IMR-90 (cell line): ENCODE results near the gene RCAN2. TPM values are rescaled to one million over a fixed set of nuclear protein-coding genes. Genes with fewer than 3 reads are reported as not detected.
A peak's percentile ranks its signal among the peaks of the same experiment; 100 is the strongest.

Experiments used
- ATAC-seq: fragments of 200-7000 bp; cut with Tn5 transposase; 2 replicates; pipeline ENCODE4 v1.9.1; 2020; ENCODE audit warnings: low read depth, mild to moderate bottlenecking, moderate library complexity
- BruUV-seq: library from RNA; stranded (reverse); fragments of 400-500 nt; replicated peaks from 2 replicates; lab custom pipeline; 2021; lab: Mats Ljungman, UMichigan
- CTCF ChIA-PET: fragments of 300-600 bp; formaldehyde crosslinking; extraction: SDS; loops from one replicate; lab custom pipeline; 2021; ENCODE audit warnings: antibody characterized with exemption; lab: Yijun Ruan, JAX
- POLR2A ChIA-PET: fragments of 300-600 bp; sonication (Branson Sonifier 250); formaldehyde crosslinking; loops from one replicate; lab custom pipeline; 2022; ENCODE audit warnings: antibody characterized with exemption; ENCODE audit not compliant: unreplicated experiment; lab: Charles Lee
- DNase-seq: peaks from one replicate; pipeline ENCODE4 v3.0.0; 2013
- H2AFZ ChIP-seq: replicated peaks from 2 replicates; pipeline ENCODE3; 2013; ENCODE audit warnings: low read length, mild to moderate bottlenecking; ENCODE audit not compliant: poor library complexity
- H2AK5ac ChIP-seq: 2 replicates; pipeline ENCODE4 v1.6.1; 2013; ENCODE audit warnings: low read depth, low read length, inconsistent platforms
- H2AK9ac ChIP-seq: replicated peaks from 2 replicates; pipeline ENCODE3; 2013; ENCODE audit warnings: mild to moderate bottlenecking, low read depth, low read length, moderate library complexity; ENCODE audit not compliant: poor library complexity
- H2BK120ac ChIP-seq: 2 replicates; pipeline ENCODE4 v1.6.1; 2013; ENCODE audit warnings: low read depth, low read length, inconsistent platforms
- H2BK15ac ChIP-seq: 3 replicates; pipeline ENCODE4 v1.6.1; 2013; ENCODE audit warnings: low read depth, low read length, inconsistent platforms
- H2BK20ac ChIP-seq: 2 replicates; pipeline ENCODE4 v1.6.1; 2013; ENCODE audit warnings: low read depth, mild to moderate bottlenecking, inconsistent platforms, low read length, moderate library complexity
- H2BK5ac ChIP-seq: 2 replicates; pipeline ENCODE4 v1.6.1; 2013; ENCODE audit warnings: mild to moderate bottlenecking, low read depth, low read length, inconsistent platforms; ENCODE audit not compliant: poor library complexity, severe bottlenecking
- H3K14ac ChIP-seq: replicated peaks from 2 replicates; pipeline ENCODE4 v1.6.1; 2013; ENCODE audit warnings: low read depth, low read length, inconsistent platforms
- H3K18ac ChIP-seq: 2 replicates; pipeline ENCODE4 v1.6.1; 2013; ENCODE audit warnings: low read depth, low read length, control low read depth
- H3K23ac ChIP-seq: 2 replicates; pipeline ENCODE4 v1.6.1; 2013; ENCODE audit warnings: low read depth, low read length, inconsistent platforms
- H3K27ac ChIP-seq: 2 replicates; pipeline ENCODE4 v1.5.1; 2013; ENCODE audit warnings: mild to moderate bottlenecking, control low read depth, low read length; ENCODE audit not compliant: insufficient read depth
- H3K27me3 ChIP-seq: 2 replicates; pipeline ENCODE4 v1.6.1; 2013; ENCODE audit warnings: low read length; ENCODE audit not compliant: control insufficient read depth, insufficient read depth
- H3K36me3 ChIP-seq: 2 replicates; pipeline ENCODE4 v1.6.1; 2013; ENCODE audit warnings: low read length, mixed read lengths; ENCODE audit not compliant: control insufficient read depth, insufficient read depth
- H3K4ac ChIP-seq: 2 replicates; pipeline ENCODE4 v1.6.1; 2013; ENCODE audit warnings: low read depth, low read length, inconsistent platforms
- H3K4me1 ChIP-seq: 2 replicates; pipeline ENCODE4 v1.6.1; 2013; ENCODE audit warnings: low read length, mixed read lengths; ENCODE audit not compliant: control insufficient read depth, insufficient read depth
- H3K4me2 ChIP-seq: 2 replicates; pipeline ENCODE4 v1.6.1; 2013; ENCODE audit warnings: low read depth, mild to moderate bottlenecking, control low read depth, low read length, moderate library complexity
- H3K4me3 ChIP-seq: 2 replicates; pipeline ENCODE4 v1.5.1; 2013; ENCODE audit warnings: low read depth, mild to moderate bottlenecking, control low read depth, low read length, moderate library complexity; ENCODE audit not compliant: insufficient read depth
- H3K56ac ChIP-seq: 2 replicates; pipeline ENCODE4 v1.6.1; 2013; ENCODE audit warnings: low read length, inconsistent platforms; ENCODE audit not compliant: insufficient read depth; ENCODE audit errors: extremely low read depth
- H3K79me1 ChIP-seq, 2 experiments: 2 replicates each; pipeline ENCODE4 v1.6.1; 2013; ENCODE audit warnings: low read length in 2 of 2, inconsistent platforms in 1 of 2, low read depth in 1 of 2
- H3K9ac ChIP-seq: 2 replicates; pipeline ENCODE4 v1.6.1; 2013; ENCODE audit warnings: low read depth, low read length, control low read depth
- H3K9me1 ChIP-seq: 2 replicates; pipeline ENCODE4 v1.6.1; 2013; ENCODE audit warnings: low read length, inconsistent platforms; ENCODE audit not compliant: insufficient read depth
- H3K9me3 ChIP-seq: 2 replicates; pipeline ENCODE4 v1.6.1; 2013; ENCODE audit warnings: low read length; ENCODE audit not compliant: control insufficient read depth, insufficient read depth
- H4K20me1 ChIP-seq: 2 replicates; pipeline ENCODE4 v1.6.1; 2013; ENCODE audit warnings: low read length, inconsistent platforms; ENCODE audit not compliant: insufficient read depth
- H4K5ac ChIP-seq: 2 replicates; pipeline ENCODE4 v1.6.1; 2013; ENCODE audit warnings: mild to moderate bottlenecking, low read depth, low read length, control low read depth
- H4K8ac ChIP-seq, 2 experiments: 2 replicates each; pipeline ENCODE4 v1.6.1; 2013; ENCODE audit warnings: low read depth in 2 of 2, low read length in 2 of 2, control low read depth in 1 of 2, inconsistent platforms in 1 of 2
- H4K91ac ChIP-seq: 2 replicates; pipeline ENCODE4 v1.6.1; 2013; ENCODE audit warnings: low read depth, low read length, inconsistent platforms; ENCODE audit not compliant: insufficient read depth
- WGBS, 2 experiments: methylation state at CpG; one replicate each; pipeline versions ENCODE4 v1.1.5 to v1.1.7; 2013; ENCODE audit warnings: missing lambda C conversion rate in 2 of 2; ENCODE audit not compliant: insufficient read length in 1 of 2; ENCODE audit errors: extremely low coverage in 2 of 2; 5-methylcytosine and 5-hydroxymethylcytosine counted together
- dilution Hi-C: fragments of 300-500 bp; cut with HindIII; formaldehyde crosslinking; loops from one replicate; pipeline ENCODE4 v1.14.3; 2018; ENCODE audit warnings: low sequenced_read_pairs; ENCODE audit not compliant: unreplicated experiment
- in situ Hi-C: fragments of 300-500 bp; cut with MboI; formaldehyde crosslinking; loops from 3 replicates; pipeline ENCODE4 v1.14.3; 2019; ENCODE audit warnings: low sequenced_read_pairs, inconsistent platforms, mixed read lengths
- intact Hi-C: fragments of 100-400 bp; cut with micrococcal nuclease; formaldehyde crosslinking; loops from 2 replicates; pipeline ENCODE4 v1.10.0; 2022
- polyA plus RNA-seq, 3 experiments: library from polyadenylated mRNA; depleted of rRNA; stranded (reverse); fragments of >200 nt; gene quantifications; 2 replicates each; pipeline ENCODE4 v1.2.3, GENCODE V29; 2012; ENCODE audit warnings: low replicate concordance in 1 of 3
- total RNA-seq: library from RNA; depleted of rRNA; stranded (reverse); fragments of >200 nt; gene quantifications from 2 replicates; pipeline ENCODE4 v1.2.3, GENCODE V29; 2012
- TF ChIP-seq, protein P1 (sequence below): conservative IDR thresholded peaks from 2 replicates; pipeline ENCODE4 v1.5.1; 2012; ENCODE audit warnings: mild to moderate bottlenecking, low read depth, low read length, improper control_type of control experiment

RCAN2 gene
- total and polyA plus RNA-seq, 2 of the 4 experiments (the other 2 are of a cell fraction) = 1.3 to 1.8 TPM

GRCh38 chr6:46370622-46371021 lies 120.6 kb downstream of the RCAN2 start:
- no peak overlapping the region for H3K9ac ChIP-seq
- H3K27ac ChIP-seq = no peak overlapping the region
- no peak overlapping the region for H2BK120ac ChIP-seq
- no peak overlapping the region for H3K4ac ChIP-seq
- intact Hi-C loops = no loop called here
- ATAC-seq (no peak), DNase-seq (peak; percentile 1)
- H3K36me3 ChIP-seq = no peaks in the 10 kb centered on the region
- H3K4me2 ChIP-seq = no peak overlapping the region
- dilution Hi-C loops = no loop called here
- H4K5ac ChIP-seq = no peak overlapping the region
- no TSS peak for BruUV-seq
- H3K23ac ChIP-seq = no peak overlapping the region
- H4K8ac ChIP-seq = no peak overlapping the region
- in situ Hi-C loops = no loop called here
- H3K79me1 ChIP-seq = no peaks in the 10 kb centered on the region
- no peaks in the 10 kb centered on the region for H4K20me1 ChIP-seq
- H2BK15ac ChIP-seq = no peak overlapping the region
- no peak overlapping the region for H3K14ac ChIP-seq
- no peaks in the 10 kb centered on the region for H3K4me1 ChIP-seq
- H2AFZ ChIP-seq = no peak overlapping the region
- no peaks in the 10 kb centered on the region for H3K9me1 ChIP-seq
- no peak overlapping the region for H2BK20ac ChIP-seq
- no peak overlapping the region for H2AK5ac ChIP-seq
- H3K4me3 ChIP-seq = no peak overlapping the region
- H3K9me3 ChIP-seq = no peaks in the 10 kb centered on the region
- TF ChIP-seq, protein P1, sequence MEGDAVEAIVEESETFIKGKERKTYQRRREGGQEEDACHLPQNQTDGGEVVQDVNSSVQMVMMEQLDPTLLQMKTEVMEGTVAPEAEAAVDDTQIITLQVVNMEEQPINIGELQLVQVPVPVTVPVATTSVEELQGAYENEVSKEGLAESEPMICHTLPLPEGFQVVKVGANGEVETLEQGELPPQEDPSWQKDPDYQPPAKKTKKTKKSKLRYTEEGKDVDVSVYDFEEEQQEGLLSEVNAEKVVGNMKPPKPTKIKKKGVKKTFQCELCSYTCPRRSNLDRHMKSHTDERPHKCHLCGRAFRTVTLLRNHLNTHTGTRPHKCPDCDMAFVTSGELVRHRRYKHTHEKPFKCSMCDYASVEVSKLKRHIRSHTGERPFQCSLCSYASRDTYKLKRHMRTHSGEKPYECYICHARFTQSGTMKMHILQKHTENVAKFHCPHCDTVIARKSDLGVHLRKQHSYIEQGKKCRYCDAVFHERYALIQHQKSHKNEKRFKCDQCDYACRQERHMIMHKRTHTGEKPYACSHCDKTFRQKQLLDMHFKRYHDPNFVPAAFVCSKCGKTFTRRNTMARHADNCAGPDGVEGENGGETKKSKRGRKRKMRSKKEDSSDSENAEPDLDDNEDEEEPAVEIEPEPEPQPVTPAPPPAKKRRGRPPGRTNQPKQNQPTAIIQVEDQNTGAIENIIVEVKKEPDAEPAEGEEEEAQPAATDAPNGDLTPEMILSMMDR = no peak
- H2BK5ac ChIP-seq = no peak overlapping the region
- no peak overlapping the region for H4K91ac ChIP-seq
- no peaks in the 10 kb centered on the region for H3K27me3 ChIP-seq
- WGBS, 2 experiments = no CpG with 5 or more reads among the region's 1 CpG
- ChIA-PET CTCF (no interaction called here), POLR2A (no interaction called here)
- H2AK9ac ChIP-seq = no peak overlapping the region
- no peak overlapping the region for H3K56ac ChIP-seq
- no peak overlapping the region for H3K18ac ChIP-seq
